HG02798 (cell line): Measurements from ENCODE around the gene LYZL2.
"Not testable (repeated sequence)": the region's sequence is repeated elsewhere in the genome, so short reads cannot be mapped to it uniquely, and the experiment has no call there.

ENCODE experiments used
- ATAC-seq: cut with Tn5 transposase; IDR thresholded peaks from one replicate; pipeline ENCODE4 v1.9.1; 2021; ENCODE audit warnings: mild to moderate bottlenecking; ENCODE audit not compliant: unreplicated experiment, poor library complexity

LYZL2 gene

DNA sequence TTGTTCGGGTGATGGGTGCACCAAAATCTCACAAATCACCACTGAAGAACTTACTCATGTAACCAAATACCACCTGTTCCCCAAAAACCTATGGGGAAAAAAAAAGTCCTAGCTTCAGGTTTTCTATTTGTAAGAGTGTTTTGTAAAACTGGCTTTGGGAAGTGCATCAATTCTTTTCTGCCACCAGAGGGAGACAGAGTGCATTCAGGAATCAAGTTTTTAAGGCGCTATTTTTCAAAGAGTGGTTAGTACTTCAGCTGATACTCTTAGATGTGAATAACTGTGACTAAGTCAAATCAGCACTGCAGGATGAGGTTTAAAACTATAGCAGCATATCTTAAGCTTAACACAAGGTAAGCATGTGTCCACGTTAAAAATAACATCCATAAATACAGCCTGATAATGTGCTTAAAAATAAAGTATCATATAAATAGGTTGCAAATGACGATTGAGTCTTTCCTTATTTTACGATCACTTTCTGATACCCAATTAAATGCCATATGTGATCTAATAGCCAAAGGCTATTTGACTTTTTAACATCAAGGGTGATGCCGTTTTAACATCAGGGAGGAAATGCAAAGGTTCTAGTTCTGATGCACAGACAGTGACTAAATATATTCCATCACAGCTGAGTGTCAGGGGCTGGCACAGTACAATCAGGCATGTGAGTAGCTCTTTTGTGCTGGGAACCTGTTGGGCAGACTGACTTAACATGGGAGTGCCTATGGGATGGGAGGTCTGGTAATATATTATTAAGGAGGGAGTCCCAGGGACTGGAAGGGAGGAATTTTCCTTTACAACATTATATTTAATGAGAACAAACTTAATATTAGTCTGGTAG is 10.6 kb upstream of the LYZL2 start:
- ATAC-seq = no peak

DNA sequence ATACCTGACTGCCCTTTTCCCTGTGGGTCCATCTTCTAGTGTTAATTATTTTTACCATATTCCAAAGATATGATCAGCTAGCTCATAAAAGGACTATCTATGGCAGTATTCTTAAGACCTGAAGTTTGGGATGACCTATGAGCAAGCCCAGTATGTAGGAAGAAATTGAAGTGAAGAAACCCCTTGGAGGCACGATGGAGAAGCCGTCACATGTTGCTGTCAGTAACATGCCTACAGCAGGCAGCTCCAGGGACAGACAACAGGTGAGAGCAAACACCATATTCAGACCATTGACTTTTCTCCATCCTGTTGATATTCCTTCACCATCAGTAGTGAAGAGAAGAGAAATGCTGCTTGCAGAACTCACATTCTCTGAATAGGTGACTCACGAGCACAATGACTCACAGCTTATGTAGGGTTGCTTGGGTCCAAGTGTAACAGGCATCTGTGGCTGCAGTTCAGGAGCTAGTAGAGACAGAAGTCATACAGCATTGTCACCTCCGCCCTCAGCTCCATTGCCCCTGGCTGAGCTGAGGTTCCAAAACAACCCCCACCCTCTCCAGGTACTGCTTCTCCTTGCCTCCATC is 8.4 kb upstream of the LYZL2 start:
- no peak for ATAC-seq

DNA sequence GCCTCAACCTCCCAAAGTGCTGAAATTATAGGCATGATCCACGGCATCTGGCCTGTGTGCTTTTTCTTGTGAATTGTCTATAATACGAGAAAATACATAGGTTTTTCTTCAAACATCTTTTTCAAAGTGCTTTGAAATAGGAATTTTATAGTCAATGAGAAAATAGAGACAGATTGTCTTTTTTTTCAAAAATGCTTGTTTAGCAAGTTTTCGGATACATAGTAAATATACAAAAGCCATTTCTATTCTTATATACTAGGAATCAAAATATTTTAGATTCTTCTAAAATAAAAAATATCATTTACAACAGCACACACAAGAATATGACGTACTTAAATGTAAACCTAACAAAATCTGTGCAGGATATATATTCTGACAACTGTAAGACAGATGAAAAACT is 1.6 kb upstream of the LYZL2 start:
- no peak for ATAC-seq

DNA sequence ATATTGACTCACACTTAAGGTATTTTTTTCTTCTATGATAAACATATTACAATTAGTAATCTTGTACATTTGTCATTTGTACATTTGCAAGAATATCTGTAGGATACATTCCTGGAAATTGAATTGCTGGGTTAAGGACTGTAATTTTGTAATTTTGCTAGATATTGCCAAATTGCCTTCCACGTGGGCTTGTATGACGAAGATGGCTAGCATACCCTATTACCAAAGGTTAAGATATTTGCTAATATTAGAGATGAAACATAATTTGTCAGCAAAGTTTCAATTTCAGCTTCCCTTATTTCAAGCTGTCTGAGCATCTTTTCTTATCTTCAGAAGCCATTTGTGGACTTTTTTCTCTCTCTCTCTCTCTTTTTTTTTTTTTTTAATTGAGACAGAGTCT is 1.0 kb upstream of the LYZL2 start:
- no peak for ATAC-seq

DNA sequence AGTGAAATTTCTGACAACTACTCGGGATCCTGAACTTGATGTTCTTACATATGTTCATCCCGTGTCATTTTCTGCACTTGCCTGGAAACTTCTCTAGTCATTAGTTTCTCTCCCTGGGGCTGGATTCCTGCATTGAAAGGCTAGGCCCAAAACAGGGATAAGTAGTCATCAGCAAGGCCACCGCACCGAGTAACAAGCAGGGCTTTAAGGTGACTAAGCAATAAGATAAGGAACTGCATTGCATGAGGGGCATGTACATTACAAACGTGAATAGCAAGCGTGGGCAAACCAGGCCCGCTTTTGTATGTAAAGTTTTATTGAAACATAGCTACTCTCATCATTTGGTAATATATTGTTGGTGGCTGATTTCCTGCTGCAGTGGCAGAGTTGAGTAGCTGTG is 977 bp downstream of the LYZL2 start:
- not testable (repeated sequence) for ATAC-seq

DNA sequence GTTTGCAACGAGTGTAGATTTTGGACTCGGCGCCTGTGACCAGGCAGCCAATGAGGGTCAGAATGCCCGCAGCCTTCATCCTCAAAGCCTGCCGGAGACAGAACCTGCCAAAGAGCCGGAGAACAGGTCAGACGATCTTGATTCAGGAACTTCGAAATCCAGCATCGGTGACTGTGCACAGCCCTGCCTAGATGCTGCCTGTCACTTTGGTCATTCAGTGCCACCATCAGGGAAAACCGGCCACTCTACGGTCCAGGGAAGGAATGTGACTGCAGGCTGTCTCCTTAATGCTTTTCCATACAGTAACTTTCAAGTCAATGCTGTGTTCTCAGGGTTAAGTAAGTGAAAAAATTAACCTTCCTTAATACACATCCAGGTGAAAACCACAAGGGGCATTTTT is 2.7 kb downstream of the LYZL2 start:
- ATAC-seq = not testable (repeated sequence)

DNA sequence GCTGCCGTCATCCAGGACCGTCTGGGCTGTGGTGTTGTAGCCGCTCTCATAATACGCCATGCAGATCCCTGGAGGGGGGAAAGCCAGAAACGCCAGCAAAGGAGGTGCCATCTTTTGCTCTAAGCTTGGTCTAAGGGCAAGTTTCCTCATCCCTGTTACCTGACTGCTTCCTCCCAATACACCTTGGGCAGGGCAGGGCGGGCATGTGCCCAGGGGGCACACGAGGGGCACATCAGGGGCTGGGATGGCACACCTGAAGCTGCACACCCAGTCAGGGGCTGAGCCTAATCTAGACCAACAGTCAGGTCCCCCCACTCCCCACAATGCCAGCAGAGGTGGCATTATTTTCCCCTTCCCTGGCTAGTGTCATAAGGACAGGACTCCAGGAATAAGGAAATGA is 3.4 kb downstream of the LYZL2 start:
- not testable (repeated sequence) for ATAC-seq

DNA sequence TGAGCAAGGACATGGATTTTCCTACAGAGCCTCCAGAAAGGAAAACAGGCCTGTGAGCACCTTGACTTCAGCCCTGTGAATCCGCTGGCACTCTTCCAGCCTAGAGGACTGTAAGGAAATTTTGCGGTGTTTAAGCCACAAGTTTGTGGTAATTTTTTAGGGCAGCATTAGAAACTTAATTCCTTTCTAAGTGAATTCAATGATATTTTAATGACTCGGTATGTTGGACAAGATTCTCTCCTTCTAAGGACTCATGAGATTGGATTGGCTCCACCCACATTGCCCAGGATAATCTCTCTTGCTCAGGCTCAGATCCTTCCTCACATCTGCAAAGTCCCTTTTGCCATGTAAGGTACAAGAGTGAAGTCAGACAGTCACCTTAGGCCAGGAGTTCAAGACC is 4.5 kb downstream of the LYZL2 start:
- ATAC-seq = no peak

DNA sequence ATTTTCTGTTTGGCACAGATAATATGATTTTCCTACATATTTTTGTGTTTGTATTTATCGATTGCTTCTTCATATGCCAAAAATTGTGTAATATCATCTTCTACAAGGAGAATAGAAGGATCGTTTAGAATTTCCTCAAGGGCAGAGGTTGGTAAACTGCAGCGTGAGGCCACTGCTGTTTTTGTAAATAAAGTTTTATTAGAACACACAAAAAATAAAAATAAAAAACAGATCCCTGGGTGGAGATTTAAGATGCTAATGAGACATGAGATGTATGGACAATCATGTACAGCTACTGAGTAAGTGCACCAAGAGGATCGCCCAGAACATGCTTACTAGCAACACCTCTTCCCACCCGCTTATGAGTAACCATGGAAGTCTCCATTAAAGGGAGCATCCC is 9.6 kb downstream of the LYZL2 start:
- ATAC-seq = no peak

DNA sequence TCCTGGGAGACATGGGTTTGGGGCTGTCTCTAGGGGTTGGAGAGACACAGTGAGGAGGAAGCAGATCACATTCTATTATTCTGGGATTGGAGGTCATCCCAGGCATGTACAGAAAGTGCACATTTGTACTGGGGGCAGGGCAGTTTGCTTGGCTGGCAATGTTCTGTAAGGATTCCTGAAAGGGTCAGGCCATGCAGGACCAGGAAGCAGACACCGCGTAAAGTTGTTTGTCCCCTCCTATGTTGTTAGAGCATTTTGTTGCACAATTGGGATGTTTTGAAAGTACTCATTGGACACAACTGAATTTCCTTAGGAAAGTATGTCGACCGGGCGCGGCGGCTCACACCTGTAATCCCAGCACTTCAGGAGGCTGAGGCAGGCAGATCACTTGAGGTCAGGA is 12.5 kb downstream of the LYZL2 start:
- no peak for ATAC-seq

DNA sequence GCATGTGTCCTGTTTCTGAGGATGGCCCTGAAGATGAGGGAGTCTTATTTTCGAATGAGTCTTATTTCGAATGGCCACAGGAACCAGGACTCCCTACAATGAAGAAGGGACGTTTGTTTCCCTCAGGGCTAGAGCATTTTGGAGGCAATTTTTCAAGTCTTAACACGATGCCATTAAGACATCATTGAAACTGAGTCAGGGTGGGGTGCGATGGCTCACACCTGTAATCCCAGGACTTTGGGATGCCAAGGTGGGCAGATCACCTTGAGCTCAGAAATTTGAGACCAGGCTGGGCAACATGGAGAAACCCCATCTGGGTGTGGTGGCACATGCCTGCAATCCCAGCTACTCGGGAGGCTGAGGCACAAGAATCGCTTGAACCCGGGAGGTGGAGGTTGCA is 18.5 kb downstream of the LYZL2 start:
- not testable (repeated sequence) for ATAC-seq

DNA sequence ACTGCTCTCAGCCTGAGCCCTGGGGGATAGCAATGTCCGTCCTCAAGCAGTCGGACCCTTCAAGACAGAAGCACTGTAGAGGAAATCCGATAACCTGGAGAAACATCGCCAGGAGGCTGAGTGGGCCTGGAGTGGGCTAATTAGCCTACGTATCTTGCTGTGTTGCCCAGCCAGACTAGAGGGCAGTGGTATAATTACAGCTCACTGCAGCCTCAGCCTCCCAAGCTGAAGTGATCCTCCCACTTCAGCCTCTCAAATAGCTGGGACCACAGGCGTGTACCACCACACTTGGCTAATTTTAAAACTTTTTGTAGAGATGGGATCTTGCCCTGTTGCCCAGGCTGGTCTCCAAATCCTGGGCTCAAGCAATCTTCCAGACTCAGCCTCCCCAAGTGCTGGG is 21.7 kb downstream of the LYZL2 start:
- ATAC-seq = no peak

DNA sequence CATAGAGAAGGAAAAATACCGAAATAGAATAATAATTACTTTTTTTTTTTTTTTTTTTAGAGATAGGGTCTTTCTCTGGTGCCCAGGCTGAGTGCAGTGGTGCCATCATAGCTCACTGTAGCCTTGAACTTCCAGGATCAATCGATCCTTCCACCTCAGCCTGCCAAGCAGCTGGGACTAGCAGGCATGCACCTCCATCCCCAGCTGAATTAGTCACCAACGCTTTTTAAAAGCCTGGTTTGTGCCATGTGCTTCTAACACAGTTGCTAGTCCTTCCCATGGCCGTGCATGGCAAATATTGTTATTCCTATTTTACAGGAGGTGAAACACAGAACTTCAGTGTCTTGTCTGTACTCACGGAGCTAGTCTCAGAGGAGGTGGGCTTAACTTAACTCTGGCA is 23.2 kb downstream of the LYZL2 start:
- ATAC-seq = no peak

DNA sequence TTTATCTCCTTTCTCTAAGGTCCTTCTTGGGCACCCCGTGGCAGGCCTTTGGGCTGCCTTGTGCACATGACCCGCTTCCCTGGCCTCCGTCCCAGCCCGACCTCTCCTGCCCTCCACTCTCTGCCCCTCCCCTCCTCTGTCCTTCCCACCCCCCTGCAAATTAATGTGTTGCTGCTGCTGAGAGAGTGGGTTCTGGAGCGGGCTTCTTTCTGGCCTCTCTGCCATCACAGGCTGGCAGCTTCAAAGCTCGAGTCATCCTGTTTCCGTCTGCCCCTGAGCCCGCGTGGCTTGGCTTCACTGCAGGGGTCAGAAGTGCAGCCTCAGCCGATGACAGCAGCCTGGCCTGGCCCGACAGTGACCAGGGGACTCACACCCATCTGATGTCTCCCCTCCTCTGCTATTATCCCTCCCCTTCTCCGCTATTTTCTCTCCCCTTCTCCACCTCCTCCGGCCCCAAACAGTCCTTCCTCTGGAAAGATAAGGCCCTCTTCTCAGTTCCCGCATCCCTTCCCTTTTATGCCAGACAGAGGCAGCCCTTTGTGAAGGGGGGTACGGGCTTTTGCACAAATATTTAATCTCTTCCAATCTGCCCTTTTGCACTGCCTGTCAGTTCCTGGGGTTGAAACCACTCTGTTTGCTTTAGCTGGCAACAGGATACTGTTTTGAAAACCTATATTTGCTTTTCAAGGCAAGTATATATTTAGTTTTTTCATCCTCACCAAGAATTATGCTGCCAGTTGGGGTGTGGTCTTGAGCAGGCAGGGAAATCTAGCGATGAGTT is 24.0 kb downstream of the LYZL2 start:
- ATAC-seq = not testable (repeated sequence)

DNA sequence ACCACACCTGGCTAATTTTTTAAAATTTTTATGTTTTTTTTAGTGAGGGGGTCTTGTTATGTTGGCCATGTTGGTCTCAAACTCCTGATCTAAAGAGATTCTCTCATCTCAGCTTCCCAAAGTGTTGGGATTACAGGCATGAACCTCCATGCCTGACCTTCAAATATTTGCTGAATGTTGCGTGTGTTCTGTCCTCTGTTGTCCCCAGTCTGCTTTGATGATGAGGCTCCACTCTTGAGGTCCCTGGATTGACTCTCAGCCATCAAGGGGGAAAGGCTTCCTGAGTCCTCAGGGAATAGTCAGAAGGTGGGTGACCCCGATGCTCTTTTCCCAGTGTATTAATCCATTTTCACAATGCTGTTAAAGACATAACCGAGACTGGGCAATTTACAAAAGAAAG is 26.0 kb downstream of the LYZL2 start:
- no peak for ATAC-seq

DNA sequence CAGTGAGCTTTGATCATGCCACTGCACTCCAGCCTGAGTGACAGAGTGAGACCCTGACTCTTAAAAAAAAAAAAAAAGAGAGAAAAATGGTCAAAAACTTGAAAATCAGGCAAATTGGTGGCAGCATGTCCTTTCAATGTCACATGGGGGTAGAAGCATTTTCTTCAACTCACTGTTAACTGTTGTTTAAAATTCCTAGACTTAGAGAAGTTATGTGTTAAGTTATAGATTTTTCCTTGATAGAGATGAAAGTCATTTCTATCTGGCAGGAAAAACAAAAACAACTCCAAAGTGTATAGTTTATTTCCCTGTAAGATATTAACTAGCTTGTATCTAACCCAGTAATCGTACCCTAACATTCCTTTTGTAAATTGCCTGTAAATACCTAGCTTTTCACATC is 26.8 kb downstream of the LYZL2 start:
- ATAC-seq = no peak

DNA sequence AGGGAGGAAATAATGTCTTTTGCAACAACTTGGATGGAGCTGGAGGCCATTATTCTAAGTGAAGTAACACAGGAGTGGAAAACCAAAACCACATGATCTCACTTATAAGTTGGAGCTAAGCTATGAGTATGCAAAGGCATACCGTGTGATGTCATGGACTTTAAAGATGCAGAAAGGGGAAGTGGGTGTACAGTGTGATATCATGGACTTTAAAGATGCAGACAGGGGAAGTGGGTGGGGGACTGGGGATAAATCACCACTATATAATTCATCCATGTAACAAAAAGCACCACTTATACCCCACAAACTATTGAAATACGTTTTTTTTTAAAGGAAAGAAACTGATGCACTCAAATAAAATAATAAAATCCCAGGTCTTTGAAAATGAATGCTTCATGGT is 29.5 kb downstream of the LYZL2 start:
- ATAC-seq = no peak

DNA sequence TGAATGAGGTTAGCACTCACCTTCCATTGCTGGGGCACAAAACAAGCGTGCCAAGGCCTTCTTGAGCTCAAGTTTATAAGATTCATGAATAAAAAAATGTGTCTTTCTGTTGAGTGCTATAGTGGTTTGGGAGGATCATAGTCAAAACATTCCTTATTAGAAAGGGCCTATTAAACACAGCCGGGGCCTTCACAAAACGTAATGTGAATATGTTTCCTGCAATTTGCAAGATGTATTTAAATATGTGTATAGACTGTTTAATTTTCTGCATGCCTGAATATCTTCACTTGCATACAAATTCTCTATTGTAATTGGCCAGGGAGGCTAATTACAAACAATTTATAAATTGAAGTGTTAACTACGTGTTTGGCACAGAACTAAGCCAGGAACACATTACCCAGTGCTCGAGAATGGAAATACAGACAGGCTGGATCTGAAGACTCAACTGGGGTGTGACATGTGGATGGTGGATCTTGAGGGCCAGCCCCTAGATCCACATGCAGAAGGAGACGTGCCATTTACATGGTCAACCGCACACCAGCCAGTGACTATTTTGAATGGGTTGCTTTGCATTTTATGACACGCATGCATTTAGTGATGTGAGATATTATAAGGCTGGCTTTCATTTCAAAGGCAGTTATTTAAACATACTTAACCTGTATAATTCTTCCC is 31.3 kb downstream of the LYZL2 start:
- no peak for ATAC-seq

DNA sequence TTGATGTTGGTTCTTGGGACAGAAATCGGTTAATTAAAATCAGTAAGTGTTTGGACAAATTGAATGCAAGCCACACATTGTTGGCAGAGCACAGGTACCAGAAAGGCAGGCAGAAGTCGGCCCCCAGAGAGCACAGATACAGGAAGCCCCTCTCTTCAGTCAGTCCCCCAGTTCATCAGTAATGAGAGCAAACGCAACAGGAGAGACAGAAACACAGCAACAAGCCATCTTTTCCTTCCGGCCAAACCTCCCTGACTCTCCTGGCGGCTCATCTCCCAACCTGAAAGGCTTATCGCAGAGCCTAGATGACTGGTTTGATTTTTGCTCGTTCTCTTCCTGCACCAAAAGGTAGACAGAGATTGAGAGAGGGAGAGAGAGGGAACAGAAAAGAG is 32.1 kb downstream of the LYZL2 start:
- ATAC-seq = not testable (repeated sequence)

DNA sequence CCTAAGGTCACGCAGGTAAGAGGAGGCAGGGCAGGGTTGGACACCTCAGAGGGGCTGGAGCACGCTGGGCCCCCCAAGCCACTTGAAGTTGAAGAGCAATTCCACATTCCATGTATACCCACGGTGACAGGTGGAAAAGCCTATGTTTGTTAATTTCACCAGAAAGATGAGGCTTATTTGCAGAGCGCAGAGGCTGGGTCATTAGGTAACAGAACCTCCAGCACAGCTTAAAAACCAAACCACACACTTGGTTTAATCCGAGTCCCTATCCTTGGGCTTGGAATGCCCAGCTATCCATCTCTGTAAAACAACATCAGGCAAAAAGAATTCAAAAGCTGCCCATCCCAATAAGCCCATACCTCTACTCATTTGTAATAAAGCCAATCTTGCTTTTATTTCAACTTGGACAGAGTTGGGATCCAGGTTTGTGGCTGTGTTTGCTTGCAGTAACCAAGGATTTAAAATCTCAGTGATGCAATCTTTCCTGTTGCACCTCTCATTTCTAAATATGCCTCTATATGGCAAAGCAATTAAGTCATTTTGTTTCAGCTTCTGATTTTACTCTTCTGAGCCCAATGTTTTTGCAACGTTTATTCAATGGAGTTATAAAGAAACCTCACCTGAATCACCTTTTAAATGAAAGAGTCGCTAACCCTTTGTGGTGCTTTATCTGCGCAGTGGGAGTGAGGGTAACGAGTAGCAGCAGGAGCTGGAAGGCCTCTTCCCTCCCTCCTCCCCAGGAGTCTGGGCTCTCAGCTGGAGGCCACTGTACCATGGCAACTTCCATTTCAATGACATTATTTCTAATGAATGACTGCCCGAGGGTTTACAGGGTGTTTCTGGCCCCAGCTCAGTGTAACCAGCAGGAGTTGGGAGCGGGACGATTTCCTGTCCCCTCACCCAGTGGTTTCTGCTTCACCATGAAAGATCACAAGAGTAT is 32.8 kb downstream of the LYZL2 start:
- ATAC-seq = not testable (repeated sequence)
